HG03432 (cell line): Measurements from ENCODE around the gene CAMK2A.

Experiments used
- ATAC-seq: cut with Tn5 transposase; IDR thresholded peaks from one replicate; pipeline ENCODE4 v1.9.1; 2021; ENCODE audit warnings: mild to moderate bottlenecking, moderate library complexity; ENCODE audit not compliant: unreplicated experiment

CAMK2A gene

DNA sequence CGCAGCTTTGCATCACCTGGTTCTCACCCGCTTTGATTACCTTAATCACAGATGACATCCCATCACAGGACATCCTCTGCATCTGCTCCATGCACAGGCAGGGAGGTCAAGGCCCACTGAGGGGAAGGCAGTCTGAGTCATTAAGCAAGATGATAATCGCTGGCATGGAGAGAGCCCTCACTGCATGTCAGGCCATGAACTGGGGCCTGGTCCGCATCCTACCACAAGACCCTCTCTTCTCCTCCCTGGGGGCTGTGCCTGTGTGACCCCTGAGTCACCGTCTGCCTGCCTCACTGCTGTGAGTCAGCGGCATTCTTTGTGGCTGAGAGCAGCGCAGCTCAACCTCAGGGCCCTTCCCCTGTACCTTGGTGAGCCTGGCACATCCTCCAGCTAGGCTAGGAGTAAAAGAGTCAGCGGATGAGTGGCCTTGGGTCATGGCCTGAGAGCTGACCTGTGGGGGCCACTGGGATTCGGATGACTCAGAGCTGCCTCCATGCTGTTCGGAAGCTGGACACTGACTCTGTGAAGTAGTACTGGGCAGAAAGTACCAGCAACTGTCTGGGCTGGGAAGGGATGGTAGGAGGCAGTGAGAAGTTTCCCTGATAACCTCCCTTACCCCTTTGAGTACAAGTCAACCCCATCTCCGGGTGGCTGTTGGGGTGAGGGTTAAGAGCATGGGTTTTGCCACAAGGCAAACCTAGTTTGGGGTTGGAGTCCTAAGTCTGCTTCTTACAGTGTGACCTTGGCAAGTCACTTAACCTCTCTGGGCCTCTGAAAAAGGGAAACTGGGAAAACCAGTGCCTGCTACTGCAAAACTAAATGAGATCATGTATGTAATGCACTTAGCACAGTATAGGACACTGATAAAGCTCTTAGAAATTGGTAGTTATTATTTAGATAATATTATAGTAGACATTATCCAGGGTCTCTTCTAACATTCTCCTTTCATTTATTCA is 27.8 kb upstream of the CAMK2A start:
- no peak for ATAC-seq

DNA sequence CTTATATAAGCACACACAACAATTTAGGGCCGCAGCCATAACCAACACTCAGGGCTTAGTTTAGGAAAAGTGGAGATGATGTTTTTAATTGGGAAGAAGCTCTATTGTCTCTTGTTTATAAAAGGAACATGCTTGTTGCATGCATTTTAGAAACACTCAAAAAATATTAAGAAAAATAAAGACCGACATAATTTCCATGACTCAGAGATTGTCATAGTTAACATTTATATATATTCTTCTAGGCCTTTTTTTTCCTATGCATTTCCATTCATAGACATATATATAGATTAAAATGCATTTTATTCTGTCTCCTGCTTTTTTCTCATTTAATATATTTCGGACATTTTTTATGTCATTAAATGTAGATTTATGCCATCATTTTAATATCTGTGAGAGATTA is 26.7 kb upstream of the CAMK2A start:
- no peak for ATAC-seq

DNA sequence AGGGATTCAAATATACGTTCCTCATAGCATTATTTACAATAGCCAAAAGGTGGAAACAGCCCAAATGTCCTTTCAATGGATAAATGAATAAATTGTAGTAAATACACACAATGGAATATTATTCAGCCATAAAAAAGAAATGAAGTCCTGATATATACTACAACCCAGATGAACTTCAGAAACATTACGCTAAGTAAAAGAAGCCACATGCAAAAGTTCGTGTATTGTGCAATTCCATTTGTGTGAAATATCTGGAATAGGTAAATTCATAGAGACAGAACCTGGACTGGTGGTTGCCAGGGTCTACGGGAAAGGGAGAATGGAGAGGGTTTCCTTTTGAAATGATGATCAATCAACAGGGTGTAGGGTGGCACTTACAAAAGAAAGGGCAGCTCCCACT is 25.7 kb upstream of the CAMK2A start:
- no peak for ATAC-seq

DNA sequence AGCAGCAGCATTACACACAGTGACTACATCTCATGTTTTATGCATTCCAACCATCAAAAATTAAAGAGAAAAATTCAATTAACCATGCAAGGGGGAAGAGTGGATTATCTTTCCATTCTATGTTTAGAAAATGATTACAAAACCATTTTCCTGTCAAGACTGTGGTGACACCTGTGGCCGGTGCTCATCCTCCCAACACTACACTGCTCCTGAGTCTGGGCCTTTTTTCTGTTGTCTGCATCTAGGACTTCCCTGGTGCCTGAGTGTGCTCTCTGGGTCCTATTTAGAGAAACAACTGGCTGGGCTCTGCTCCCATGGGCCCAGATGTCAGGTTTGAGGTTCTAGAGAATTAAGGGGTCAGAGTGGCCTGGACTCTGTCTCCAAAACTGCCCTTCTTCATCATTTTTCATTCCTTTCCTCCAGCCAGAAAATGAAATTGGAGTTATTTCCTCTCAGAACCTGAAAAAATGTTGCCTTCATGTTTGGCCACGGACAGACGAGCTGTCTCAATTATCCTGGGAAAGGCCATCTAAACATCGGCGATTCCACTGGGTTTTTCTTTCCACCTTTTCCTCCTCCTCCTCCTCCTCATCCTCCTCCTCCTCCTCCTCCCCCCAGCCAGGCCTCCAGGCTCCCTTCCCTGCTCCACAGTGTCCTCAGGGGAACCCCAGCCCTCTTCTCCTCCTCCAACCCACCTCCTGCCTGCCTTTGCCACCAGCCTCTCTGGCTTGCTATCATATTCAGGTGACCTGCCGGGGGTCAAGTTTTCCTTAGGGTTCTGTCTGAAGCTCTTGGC is 24.5 kb upstream of the CAMK2A start:
- ATAC-seq: no peak

DNA sequence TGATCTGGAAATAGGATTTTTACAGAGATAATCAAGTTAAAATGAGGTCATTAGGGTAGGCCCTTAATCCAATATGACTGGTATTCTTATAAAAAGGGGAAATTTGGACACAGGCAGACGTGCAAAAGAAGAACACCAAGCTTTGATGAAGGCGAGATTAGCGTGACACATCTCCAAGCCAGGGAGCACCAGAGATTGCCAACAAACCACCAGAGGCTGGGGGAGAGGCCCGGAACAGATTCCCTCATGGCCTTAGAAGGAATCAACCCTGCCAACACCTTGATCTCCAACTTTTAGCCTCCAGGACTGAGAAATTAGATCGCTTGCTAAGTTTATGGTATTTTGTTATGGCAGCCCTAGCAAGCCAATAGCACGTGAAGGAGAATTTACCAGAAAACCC is 23.9 kb upstream of the CAMK2A start:
- ATAC-seq: no peak

DNA sequence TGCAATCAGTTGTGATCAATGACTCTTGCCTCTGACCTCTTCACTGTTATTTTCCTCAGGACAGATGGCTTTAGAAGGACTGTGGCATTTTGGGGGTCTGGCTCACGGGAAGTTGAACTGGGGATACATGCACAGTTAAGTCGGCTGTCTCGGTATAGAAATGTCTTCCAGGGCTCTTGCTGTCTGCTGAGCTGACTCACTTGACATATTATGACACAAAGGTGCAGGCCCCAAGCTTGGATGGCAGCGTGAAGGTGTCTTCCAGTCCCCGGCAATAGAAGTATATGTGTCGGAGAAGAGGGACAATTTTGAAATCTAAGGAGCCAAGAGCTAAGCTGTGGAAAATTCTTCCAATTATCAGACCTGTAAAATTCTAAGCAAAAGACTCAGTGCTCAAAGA is 22.9 kb upstream of the CAMK2A start:
- ATAC-seq: no peak

DNA sequence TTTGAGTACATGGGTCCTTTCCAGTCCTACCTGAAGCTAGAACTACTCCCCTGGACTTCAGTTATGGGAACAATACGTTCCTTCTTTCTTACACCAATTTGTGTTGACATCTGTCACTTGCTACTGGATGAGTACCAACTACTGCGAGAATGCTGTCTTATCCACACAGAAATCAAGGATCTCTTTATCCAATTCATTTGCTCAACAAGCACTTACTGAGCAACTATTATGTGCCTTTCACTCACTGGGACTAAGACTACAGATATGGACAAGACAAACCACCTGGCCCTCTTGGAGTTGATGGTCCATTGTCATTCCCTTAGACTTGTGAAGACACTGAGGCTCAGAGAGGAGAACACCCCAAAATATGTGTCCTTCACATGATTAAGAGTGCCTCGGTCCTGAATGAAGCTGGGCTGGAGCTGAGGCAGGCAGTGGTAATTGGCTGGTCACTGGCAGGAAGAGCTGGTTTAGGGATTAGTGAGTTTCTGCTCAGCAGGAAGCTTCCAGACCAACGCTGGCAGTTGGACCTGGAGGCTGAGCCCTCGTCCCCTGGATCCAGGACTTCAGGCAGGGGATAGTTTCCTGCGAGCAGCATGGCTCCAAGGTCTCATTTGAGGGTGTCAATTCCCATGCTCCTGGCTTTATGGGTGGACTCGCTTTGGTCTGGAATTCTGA is 21.6 kb upstream of the CAMK2A start:
- ATAC-seq: no peak

DNA sequence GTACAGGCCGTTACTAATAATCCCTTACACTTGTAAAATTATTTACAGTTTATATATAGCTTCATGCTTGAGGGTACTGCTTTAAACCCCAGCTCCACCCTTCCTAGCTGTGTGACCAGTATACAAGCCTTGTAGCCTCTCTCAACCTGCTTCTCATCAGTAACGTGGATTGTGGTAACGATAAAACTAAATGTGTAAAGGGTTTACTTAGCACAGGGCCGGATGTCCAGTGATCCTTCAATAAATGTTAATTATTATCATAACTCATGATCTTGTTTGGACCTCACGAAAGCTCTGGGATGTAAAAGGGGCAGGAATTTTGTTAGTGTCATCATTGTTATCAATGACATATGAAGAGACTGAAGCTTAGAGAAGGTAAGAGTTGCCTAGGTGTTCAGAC is 20.7 kb upstream of the CAMK2A start:
- ATAC-seq: no peak

DNA sequence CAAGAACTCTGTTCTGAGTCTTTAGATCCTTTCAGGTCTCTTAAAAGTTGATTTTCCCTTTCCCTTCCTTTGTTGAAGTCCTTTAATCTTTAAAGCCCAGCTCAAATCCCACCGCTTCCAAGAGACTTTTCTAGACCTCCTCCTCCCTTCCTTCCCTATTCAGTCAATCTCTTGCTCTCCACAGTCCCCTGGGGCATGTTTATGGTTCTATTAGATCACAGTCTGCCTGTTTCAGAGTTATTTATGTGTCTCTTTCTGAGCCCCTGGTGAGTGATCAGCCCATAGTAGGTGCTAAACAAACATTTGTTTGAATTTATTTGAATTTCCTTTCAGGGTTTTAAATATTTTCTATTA is 20.3 kb upstream of the CAMK2A start:
- no peak for ATAC-seq

DNA sequence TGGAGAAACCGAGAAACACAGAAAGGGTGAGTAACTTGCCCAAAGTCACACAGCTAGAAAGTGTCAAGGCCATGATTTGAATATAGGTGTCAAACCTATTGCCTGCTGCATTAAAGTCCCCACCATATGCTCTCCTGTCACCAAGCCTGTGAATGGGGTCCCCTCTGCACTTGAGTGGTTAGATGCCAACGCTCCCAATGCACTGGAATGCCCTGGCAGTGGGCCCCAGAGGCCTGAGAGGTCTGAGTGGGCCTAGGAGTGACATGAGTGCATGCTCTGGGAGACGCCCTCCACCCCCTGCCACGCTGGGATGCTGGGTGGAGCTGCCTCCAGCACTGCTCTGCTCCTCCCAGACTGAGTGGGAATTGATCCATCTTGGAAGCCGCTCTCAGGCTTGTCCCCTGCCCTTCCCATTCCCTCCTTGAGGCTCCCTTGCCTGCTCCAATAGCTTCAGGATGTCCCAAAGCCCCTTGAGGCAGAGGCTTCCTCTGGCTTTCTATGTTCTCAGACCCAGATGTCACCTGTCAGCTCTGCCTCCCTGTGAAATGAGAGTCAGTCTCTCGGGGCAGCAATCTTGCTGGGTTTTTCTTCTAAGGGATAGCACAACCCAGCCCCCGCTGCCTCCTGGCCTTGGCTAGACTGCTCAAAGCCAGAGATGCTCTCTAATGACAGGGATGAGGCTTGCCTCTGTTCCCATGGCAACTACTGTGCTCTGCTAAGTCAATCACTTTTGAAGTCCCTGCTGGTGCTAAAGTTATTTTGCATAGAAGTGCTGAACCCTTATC is 19.7 kb upstream of the CAMK2A start:
- no peak for ATAC-seq

DNA sequence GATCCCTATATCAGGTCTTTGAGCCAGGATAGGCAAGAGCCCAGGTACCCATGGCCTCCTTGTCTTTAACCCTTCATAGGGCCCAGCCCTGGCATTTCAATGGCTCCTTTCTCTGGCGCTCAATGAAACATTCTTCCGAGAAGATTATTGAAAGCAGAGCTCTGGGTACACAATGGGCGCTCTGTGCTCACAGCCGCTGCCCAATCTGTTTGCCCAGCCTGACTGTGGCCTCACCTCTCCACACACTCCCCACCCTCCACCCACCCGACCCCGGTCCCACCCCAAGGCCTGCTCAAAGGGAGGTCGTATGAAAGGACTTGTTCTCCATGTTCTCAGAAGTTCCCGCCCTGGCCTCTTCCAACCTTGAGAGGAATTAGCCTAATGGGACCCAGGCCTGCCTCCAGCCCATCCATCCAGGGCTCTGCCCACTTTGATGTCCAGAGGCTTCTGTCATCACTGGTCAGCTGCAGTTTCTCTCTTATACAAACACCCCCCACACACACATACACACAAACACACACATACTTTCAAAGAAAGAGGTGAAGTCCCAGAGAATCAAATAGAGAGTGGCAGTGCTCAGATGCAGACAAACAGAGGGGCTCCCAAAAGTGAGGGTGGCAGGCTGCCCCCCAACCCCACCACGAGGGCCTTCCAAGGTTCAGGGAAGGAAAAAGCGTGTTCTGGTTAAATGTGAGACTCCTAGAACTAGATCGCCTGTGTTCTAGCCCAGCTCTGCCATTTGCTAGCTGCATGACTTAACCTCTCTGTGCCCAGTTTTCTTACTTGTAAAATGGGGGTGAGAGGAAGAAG is 18.2 kb upstream of the CAMK2A start:
- no peak for ATAC-seq

DNA sequence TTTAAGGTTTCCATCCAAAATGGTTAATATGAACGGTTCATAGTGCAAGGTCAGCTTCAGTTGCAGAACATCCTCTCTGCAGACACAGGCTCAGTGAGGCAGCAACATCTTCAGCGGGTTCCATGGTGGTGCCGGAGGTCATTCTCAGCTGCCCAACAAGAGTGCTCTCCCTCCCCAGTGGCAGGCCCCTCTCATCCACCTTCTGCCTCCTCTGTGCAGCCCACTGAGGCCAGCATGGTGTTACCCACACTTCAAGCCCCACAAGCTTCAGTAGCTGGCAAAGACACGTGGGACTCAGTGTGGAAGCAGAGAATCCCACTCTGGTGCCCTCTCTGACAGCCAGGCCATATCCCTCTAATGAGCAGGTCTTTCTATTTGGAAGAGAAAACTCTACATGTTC is 17.2 kb upstream of the CAMK2A start:
- ATAC-seq: no peak

DNA sequence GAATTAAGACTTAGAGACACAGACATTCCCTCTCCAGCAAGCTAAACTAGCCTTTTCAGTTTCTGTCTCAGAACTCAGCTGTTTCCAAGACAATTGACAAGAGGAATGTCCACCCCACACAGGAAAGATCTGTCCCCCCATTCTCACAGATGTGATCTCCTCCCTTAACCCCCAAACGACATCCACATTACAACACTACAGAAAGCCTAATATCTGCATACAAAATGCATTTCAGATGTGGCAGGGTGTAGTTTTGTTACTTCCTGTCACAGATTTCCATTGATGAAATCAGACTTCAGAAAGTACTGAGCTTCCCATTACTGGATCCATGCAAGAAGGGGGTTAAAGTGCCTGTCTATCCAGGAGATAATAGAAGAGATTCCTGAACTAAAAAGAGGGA is 16.0 kb upstream of the CAMK2A start:
- ATAC-seq: no peak

DNA sequence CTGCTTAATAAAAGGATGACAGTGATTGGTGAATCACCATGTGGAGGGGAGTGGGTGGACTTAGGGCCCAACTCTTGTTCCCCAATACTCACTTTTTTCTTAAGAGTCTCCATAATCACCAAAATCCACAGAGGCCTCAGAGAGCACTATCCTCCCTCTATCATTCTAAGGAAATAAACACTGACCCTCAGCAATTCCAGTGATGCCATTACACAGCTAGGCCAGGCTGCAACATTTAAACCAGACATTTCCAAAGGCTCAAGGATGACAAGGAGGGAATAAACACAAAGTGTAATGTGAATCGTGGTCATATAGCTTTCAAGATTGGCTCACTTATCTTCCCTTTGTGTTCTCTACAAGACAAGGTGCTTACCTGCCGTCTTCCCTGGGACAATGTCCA is 15.5 kb upstream of the CAMK2A start:
- no peak for ATAC-seq

DNA sequence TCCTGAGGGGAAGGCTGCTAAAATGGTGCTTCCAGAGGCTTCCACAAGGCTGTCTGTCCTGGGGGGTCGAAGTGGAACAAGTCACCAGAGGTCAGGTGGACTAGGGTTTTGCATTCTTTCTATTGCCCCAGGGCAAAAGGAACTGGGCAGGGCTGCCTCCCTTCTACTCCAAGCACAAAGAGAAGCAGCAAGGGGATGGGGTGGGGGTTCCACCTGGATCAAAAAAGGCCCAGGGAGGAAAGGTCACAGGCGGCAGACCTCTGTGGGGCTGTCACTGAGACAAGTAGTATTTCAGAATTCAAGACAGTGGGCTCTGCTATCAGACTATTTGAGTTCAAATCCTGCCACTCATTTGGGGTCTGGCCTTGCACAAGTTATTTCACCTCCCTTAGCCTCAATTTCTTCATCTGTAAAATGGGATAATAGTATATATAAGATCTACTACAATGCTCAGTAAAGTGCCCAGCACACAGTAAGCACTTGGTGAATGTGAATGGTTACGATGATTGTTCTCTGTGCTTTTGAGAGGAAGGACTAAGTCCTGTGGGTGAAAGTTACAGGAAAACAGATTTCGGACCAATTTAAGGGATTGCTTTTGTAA is 15.0 kb upstream of the CAMK2A start:
- no peak for ATAC-seq

DNA sequence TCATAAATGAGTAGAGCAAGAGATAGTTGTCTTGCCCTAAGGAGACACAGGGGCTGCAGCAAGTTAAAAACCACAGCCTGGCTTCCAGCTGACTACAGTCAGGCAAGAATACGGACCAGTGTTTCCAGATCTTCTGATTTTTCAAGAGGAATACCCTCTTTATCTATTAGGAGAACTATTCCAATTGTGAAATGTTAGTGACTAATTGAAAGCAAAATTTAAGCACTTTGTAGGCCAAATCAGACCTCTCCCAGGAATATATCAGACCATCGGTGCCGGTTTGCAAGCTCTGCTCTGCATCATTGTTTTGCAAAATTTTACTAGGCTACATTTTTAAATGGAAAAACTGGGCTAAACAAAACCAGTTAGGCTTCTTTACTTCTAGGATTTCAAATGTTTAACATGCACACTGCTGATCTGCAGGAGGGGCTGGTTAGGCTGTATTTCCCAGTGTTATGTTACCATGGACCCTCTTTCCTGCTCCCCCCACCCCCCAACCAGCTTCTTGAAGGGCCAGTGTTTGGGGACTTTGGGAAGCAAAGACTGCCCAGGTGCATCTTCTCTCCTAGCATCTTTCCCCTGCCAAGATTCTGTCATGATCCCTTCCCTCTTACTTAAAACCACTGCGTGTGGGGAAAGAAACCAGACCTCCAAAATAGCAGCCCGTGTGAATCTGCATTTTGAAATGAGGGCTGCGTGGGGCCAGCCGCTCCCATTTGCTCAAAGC is 14.2 kb upstream of the CAMK2A start:
- no peak for ATAC-seq

DNA sequence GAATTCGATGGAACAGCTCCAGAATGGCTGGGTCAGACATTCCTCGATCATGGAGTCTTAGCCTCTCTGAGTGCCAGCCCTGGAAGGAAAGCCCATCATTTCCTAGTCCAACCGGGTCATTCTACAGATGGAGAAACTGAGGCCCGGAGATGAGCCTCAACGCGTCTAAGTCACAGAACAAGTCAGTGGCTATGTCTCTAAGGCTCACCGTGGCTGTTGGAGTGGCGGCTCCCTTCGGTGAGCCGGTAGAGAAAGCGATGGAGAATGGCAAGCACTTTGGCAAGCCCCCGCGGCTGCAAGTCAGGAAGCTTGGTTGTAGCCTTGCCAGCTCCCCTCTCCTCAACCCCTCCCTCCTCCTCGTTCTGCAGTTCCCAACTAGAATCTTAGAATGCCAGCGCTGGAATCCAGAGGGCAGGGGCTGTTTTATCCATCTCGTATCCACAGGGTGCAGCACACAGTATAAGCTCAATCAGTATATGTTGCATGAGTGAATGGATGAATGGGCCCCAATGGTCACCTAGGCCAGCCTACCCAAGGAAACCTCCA is 13.6 kb upstream of the CAMK2A start:
- ATAC-seq: no peak

DNA sequence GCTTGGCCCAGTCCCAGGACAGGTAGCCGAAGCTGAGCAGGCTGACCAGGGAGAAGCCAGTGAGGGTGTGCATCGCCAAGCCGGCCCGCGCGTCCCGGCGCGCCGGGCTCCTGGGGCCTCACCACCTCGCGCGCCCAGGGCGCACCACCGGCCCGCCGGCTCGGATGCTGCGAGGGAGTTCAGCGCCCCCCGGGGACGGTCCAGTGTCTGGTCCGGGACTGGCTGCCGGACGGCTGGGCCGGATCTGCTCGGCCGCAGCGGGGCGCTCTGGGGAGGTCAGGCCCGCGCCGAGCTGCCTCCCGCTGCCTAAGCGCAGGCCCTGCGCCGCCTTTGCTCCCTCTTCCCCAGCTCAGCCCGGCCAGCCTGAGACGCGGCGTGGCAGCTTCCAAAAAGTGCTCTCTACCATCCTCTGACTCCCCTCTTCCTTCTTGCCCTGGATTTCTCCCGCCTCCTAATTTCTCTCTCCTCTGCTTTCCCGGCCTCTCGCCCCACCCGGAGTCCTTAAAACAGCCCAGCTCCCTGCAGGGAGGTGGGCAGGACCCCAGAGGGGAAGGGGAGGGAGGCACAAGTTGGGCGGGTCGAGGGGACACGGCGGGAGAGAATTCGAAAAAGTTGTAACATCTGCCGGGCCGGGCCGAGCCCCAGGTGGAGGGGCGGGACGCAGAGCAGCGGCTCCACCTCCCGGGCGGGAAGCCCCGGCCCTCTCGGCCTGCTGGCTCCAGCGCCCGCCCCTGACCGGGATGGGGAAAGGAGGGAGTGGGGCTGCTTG is 12.9 kb upstream of the CAMK2A start, which contains the start of gene ARSI:
Gene ARSI (minus strand): TSS at position 605 of the 769 bp plus-strand sequence. CDS start 532 bp downstream, at position 73.
- ATAC-seq: no peak
